ENCODE measurements around the gene PRSS50.

GRCh38 chr3:46725621-46726314, 8.1 kb upstream of the PRSS50 start:
- TF ChIP-seq CTCF (IDR thresholded peaks at IDR 0.05) = no peak
- no peak for TF ChIP-seq POLR2A (IDR thresholded peaks at IDR 0.05)

Data from uterus (tissue), 2 donors.